Pancreas (tissue), 10 donors: Measurements from ENCODE around the gene PTPRG. TPM values are rescaled to one million over a fixed set of nuclear protein-coding genes. Genes with fewer than 3 reads are reported as not detected.

Experiments used
- ATAC-seq, 4 donors: fragments of 200-7000 bp; cut with Tn5 transposase; one replicate each; pipeline versions ENCODE4 v1.8.0 to v1.9.1; 2020; ENCODE audit warnings: mild to moderate bottlenecking in 4 of 4, moderate library complexity in 4 of 4
- DNase-seq, 6 donors: peaks; one replicate each; pipeline ENCODE4 v3.0.0-alpha.2; 2020
- FAIRE-seq: peaks from 2 replicates; lab custom pipeline; 2012; peaks lifted over from hg19 to GRCh38; lab: Jason Lieb, UNC
- H3K27ac ChIP-seq, 4 donors: fragments of 200-600 bp; sonication (generic); 1 replicate in 3 of 4; 2 replicates in 1 of 4; pipeline versions ENCODE4 v1.5.0 to v1.8.0; 2020
- H3K27me3 ChIP-seq, 4 donors: fragments of 200-600 bp; one replicate each; pipeline ENCODE4 v1.8.0; 2021
- H3K36me3 ChIP-seq, 3 donors: fragments of 200-600 bp; sonication (generic) in 1 of 3; one replicate each; pipeline versions ENCODE4 v1.5.0 to v1.8.0; 2020 to 2021
- H3K4me1 ChIP-seq, 3 donors: fragments of 200-600 bp; one replicate each; pipeline ENCODE4 v1.8.0; 2021
- H3K4me3 ChIP-seq, 4 donors: fragments of 200-600 bp; sonication (generic) in 2 of 4; one replicate each; pipeline versions ENCODE4 v1.5.0 to v1.8.0; 2020 to 2021
- H3K9me3 ChIP-seq, 4 donors: fragments of 200-600 bp; one replicate each; pipeline ENCODE4 v1.8.0; 2021
- WGBS, 2 donors: extraction: QIAGEN DNeasy Blood & Tissue Kit; methylation state at CpG; one replicate each; pipeline ENCODE4 v1.1.7; 2013; 5-methylcytosine and 5-hydroxymethylcytosine counted together
- intact Hi-C, 3 donors: fragments of 100-400 bp; cut with DNase I; formaldehyde crosslinking; loops; one replicate each; pipeline versions ENCODE4 v1.11.1 to v1.14.2; 2022
- polyA plus RNA-seq, 2 donors: library from polyadenylated mRNA; stranded (reverse); fragments of 200-250 nt; gene quantifications; one replicate each; pipeline ENCODE4 v1.2.3, GENCODE V29; 2013
- total RNA-seq, 6 donors: library from RNA; stranded (reverse); fragmentation: NEBNext Ultra II Directional in 4 of 6; extraction: Animal tissue kit (Norgen Biotek cat#: 25700) in 4 of 6; gene quantifications; one replicate each; pipeline versions ENCODE4 v1.2.1 to v1.2.4, GENCODE V29; 2021 to 2023
- TF ChIP-seq, protein P1 (sequence below), 4 donors: fragments of 200-600 bp; sonication (generic) in 3 of 4; IDR thresholded peaks; one replicate each; pipeline versions ENCODE4 v1.5.0 to v1.8.0; 2021; ENCODE audit warnings: antibody characterized with exemption in 4 of 4
- donor health status: healthy with polysubstance abuse.
- donor health status: DM: no; HTN: no; CAD: no; lungs with moderate emphysema.
- donor health status: DM: no; HTN: no; CAD: no.
- donor health status: control.
- donor health status: control.
- donor health status: Bipolar disorder and iron deficiency.
- donor health status: DM: yes; HTN: yes; CAD: no.
- donor health status: DM: no; HTN: no; CAD: no.
- donor health status: DM: no; HTN: no; CAD: no.
- donor health status: DM: yes; HTN: yes; CAD: no.

PTPRG gene
- total and polyA plus RNA-seq, 8 donors, result 2.8 to 20.5 (median 9.5) TPM

DNA sequence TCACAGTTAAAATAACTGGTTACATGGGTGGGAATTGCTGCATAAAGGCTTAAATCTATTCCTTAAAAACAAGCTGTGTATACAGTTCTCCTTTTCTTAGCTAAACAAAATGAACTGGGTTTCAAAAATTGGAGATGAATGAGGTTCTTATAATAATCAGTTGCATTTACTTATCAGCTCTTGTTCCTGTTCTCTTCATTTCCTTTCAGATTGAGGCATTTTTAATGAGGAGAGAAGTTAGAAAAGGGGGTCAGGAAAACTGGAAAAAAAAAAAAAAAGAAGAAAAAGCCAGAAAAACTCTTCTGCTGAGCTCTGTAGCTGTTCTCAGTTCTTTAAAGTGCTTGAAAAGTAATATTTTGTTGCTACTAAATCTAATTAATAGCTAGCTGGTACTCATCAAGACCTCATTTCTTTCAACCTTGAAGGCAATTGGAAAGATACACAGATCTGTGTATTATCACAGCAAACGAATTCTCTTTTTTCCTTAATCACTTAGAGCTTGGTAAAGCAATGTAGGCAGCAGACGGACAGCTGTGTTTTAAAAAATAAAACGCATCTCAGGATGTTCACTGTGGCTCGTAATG is 32.2 kb downstream of the PTPRG start:
- FAIRE-seq (no peak), ATAC-seq (no peak)
- no peaks in the 10 kb centered on the region for H3K36me3 ChIP-seq

DNA sequence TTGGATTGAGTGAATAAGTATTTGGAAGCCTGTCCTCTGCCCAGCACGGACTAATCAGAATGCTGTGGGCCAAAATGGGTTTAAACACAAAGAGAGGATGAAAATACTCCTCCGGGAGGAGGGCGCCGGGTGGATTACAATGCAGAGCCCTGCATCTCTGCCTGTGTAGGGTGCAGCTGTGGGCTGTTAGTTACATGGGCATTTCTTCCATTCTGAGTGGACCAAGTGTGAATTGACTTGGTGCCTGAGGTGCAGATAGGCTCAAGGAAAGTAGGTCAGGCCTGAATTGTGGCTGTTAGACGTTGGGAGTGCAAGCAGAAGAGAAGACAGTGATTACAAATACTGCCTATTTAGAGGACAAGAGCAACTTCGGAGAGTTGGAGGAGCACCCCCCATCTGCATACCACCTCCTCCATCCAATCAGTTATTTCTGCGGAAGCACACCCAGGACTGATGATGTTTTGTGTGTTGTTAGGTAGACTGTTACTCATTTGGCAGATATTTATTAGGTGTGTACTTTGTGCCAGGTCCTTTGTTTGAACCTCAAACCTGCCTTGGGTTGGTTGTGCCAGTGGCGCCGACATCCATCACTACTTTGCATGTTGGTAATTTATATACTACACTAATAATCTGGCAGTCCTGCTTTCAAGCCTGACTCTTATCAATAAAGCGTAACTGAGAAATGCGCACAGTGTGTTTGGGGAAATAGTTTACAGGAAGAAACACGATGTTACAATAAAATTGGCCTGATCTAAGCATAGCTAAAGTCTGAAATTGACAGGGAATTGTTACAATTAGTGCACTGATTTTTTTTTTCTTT is 33.0 kb downstream of the PTPRG start:
- no peak for ATAC-seq
- no peak overlapping the region for H3K27ac ChIP-seq
- no peaks in the 10 kb centered on the region for H3K27me3 ChIP-seq
- TF ChIP-seq, protein P1, sequence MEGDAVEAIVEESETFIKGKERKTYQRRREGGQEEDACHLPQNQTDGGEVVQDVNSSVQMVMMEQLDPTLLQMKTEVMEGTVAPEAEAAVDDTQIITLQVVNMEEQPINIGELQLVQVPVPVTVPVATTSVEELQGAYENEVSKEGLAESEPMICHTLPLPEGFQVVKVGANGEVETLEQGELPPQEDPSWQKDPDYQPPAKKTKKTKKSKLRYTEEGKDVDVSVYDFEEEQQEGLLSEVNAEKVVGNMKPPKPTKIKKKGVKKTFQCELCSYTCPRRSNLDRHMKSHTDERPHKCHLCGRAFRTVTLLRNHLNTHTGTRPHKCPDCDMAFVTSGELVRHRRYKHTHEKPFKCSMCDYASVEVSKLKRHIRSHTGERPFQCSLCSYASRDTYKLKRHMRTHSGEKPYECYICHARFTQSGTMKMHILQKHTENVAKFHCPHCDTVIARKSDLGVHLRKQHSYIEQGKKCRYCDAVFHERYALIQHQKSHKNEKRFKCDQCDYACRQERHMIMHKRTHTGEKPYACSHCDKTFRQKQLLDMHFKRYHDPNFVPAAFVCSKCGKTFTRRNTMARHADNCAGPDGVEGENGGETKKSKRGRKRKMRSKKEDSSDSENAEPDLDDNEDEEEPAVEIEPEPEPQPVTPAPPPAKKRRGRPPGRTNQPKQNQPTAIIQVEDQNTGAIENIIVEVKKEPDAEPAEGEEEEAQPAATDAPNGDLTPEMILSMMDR (IDR thresholded peaks at IDR 0.05), result no peak
- no peaks in the 10 kb centered on the region for H3K4me1 ChIP-seq
- intact Hi-C loops, result no loop called here
- whole genome bisulfite sequencing, 2 donors, result 80 to 84% methylated on average over 12 of the region's 12 CpGs
- H3K9me3 ChIP-seq, result no peaks in the 10 kb centered on the region
- no peak for DNase-seq
- H3K4me3 ChIP-seq, result no peak overlapping the region
- no peaks in the 10 kb centered on the region for H3K36me3 ChIP-seq
- FAIRE-seq, result no peak

More for the DNA sequence above, 32.2 kb downstream of the PTPRG start:
- Histone ChIP-seq H3K9me3 (no peaks in the 10 kb centered on the region), H3K4me1 (no peaks in the 10 kb centered on the region), H3K27ac (no peak overlapping the region), H3K4me3 (no peak overlapping the region), H3K27me3 (no peaks in the 10 kb centered on the region)
- DNase-seq, result no peak
- intact Hi-C loops, result no loop called here
- WGBS, 2 donors, result 58 to 62% methylated on average over 4 of the region's 4 CpGs
- TF ChIP-seq, protein P1 (IDR thresholded peaks at IDR 0.05), result no peak

DNA sequence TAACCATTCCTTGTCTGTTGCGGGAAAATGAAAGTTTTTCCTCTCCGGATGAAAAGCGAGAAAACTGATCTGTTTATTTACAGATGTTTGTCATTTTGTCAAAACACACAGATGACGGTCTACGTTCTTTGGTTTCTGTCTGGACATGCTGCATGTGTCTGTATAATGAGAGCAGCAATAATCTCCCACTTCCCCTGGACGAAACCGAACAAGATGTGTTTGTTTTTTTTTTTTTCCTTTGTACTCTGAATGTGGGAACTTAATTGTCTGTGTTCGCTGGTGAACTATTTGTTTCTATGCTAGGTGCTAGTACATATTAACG is 33.6 kb downstream of the PTPRG start:
- intact Hi-C loops, result no loop called here
- Histone ChIP-seq H3K27me3 (no peaks in the 10 kb centered on the region), H3K4me1 (no peaks in the 10 kb centered on the region), H3K27ac (no peak overlapping the region), H3K4me3 (no peak overlapping the region), H3K9me3 (no peaks in the 10 kb centered on the region), H3K36me3 (no peaks in the 10 kb centered on the region)
- ATAC-seq, result no peak
- TF ChIP-seq, protein P1 (IDR thresholded peaks at IDR 0.05), result no peak
- no peak for FAIRE-seq
- DNase-seq, result no peak
- WGBS, 2 donors, result 74 to 76% methylated on average over 9 of the region's 9 CpGs

DNA sequence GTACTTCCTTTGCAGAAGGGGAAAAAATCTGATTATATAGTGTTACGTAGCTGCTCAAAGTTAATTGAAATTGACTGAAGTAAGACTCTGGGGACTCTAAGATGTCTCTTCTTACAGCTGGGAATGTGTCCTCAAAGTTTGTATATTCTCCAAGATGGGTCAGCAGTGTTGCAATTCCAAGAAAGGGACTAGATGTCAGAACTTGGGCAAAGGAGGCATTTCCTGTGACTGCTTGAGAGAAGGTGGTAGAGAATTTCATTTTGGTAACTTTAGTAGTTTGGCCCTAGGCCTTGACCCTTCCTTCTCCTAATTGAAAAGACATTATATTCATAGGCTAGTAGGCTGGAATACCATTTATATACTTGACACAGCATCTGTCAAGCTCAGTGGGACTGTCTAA is 33.9 kb downstream of the PTPRG start:
- no peak for ATAC-seq
- H3K36me3 ChIP-seq, result no peaks in the 10 kb centered on the region
- WGBS, 2 donors, result 0% methylated on average over 1 of the region's 1 CpG
- no peak for FAIRE-seq
- no peak overlapping the region for H3K27ac ChIP-seq
- DNase-seq, result no peak
- no peaks in the 10 kb centered on the region for H3K4me1 ChIP-seq
- H3K4me3 ChIP-seq, result no peak overlapping the region
- TF ChIP-seq, protein P1 (IDR thresholded peaks at IDR 0.05), result no peak
- intact Hi-C loops, result no loop called here
- no peaks in the 10 kb centered on the region for H3K9me3 ChIP-seq
- no peaks in the 10 kb centered on the region for H3K27me3 ChIP-seq

DNA sequence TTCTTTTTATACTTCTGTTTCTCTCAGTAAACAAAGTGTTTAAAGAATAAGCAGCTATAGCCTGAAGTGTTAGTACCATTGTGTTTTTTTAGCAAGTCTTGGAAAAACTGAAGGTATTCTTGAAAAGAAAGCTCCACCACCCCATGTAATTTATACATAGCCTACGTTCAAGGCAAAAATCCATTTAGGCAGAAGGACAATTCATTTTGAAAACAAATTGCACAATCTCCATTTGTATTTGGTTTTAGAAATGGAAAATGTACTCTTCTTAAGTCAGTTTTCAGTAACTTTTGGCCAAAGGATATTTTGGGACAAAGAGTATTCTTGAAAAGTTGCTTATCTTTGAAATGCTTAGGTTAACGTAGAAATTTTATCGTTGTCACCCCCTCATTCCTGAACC is 34.5 kb downstream of the PTPRG start:
- WGBS, 2 donors, result 90 to 94% methylated on average over 3 of the region's 3 CpGs
- no peak for FAIRE-seq
- H3K27me3 ChIP-seq, result no peaks in the 10 kb centered on the region
- no peak for ATAC-seq
- H3K4me1 ChIP-seq, result no peaks in the 10 kb centered on the region
- intact Hi-C loops, result no loop called here
- H3K27ac ChIP-seq, result no peak overlapping the region
- DNase-seq, result no peak
- no peak overlapping the region for H3K4me3 ChIP-seq
- H3K9me3 ChIP-seq, result no peaks in the 10 kb centered on the region
- H3K36me3 ChIP-seq, result no peaks in the 10 kb centered on the region
- TF ChIP-seq, protein P1 (IDR thresholded peaks at IDR 0.05), result no peak
